Stimulated activated CD8-positive, alpha-beta memory T cell treated with anti-CD3 and anti-CD28 coated beads, Interleukin-12 subunit alpha, Interleukin-12 subunit beta, amount 100 ng/mL, for 4 hours (primary cell): ENCODE data around the gene TEX22.

Experiments
- DNase-seq: peaks from one replicate; pipeline ENCODE4 v3.0.0-alpha.2; 2020; ENCODE audit warnings: low read depth

Gene TEX22

GRCh38 chr14:105456736-105457617 is 58.6 kb downstream of the TEX22 start:
- DNase-seq, result no peak

- no peak for DNase-seq
Measured at GRCh38 chr14:105458010-105458409, 59.7 kb downstream of the TEX22 start.

GRCh38 chr14:105458571-105458970 is 60.2 kb downstream of the TEX22 start:
- no peak for DNase-seq

- no peak for DNase-seq
Measured at GRCh38 chr14:105460116-105460515, 61.8 kb downstream of the TEX22 start.

- no peak for DNase-seq
Measured at GRCh38 chr14:105460616-105461015, 62.3 kb downstream of the TEX22 start.

- no peak for DNase-seq
Measured at GRCh38 chr14:105461903-105462302, 63.6 kb downstream of the TEX22 start.
